DND-41 (cell line): ENCODE data around the gene BUD31.
A peak's percentile ranks its signal among the peaks of the same experiment; 100 is the strongest.

Experiments used
- ATAC-seq: fragments of 200-7000 bp; cut with Tn5 transposase; 3 replicates; pipeline ENCODE4 v1.9.1; 2021; ENCODE audit warnings: low read depth; ENCODE audit not compliant: insufficient read depth
- DNase-seq: peaks from one replicate; pipeline ENCODE4 v3.0.0-alpha.2; 2020
- H2AFZ ChIP-seq: 2 replicates; pipeline ENCODE4 v1.6.0; 2012; ENCODE audit warnings: low read depth, low read length
- H3K27ac ChIP-seq: 2 replicates; pipeline ENCODE4 v1.5.1; 2012; ENCODE audit warnings: low read length, inconsistent platforms
- H3K27me3 ChIP-seq: fragments of 200-600 bp; sonication (generic); 2 replicates; pipeline ENCODE4 v1.6.0; 2012; ENCODE audit warnings: low read length, mild to moderate bottlenecking, inconsistent platforms; ENCODE audit not compliant: insufficient read depth, poor library complexity
- H3K36me3 ChIP-seq: 2 replicates; pipeline ENCODE4 v1.5.1; 2012; ENCODE audit warnings: low read length, inconsistent platforms; ENCODE audit not compliant: insufficient read depth
- H3K4me1 ChIP-seq: 2 replicates; pipeline ENCODE4 v1.5.1; 2012; ENCODE audit warnings: mild to moderate bottlenecking, low read length; ENCODE audit not compliant: insufficient read depth
- H3K4me2 ChIP-seq: 2 replicates; pipeline ENCODE4 v1.6.0; 2012; ENCODE audit warnings: mild to moderate bottlenecking, moderate library complexity, low read length, inconsistent platforms; ENCODE audit not compliant: insufficient read depth
- H3K4me3 ChIP-seq, 2 experiments: fragments of 200-600 bp in 1 of 2; shearing (Covaris generic) in 1 of 2; 2 replicates each; pipeline ENCODE4 v1.5.1; 2012 to 2016; ENCODE audit warnings: inconsistent platforms in 2 of 2, low read length in 2 of 2, mild to moderate bottlenecking in 2 of 2, low read depth in 1 of 2, moderate library complexity in 1 of 2
- H3K79me2 ChIP-seq: 2 replicates; pipeline ENCODE4 v1.6.0; 2012; ENCODE audit warnings: low read length, inconsistent platforms; ENCODE audit not compliant: insufficient read depth
- H3K9ac ChIP-seq: 2 replicates; pipeline ENCODE4 v1.6.0; 2012; ENCODE audit warnings: low read depth, mild to moderate bottlenecking, inconsistent platforms, low read length, moderate library complexity
- H3K9me3 ChIP-seq: 2 replicates; pipeline ENCODE4 v1.5.1; 2012; ENCODE audit warnings: low read length, moderate library complexity, mild to moderate bottlenecking, inconsistent platforms; ENCODE audit not compliant: insufficient read depth, severe bottlenecking
- H4K20me1 ChIP-seq: 2 replicates; pipeline ENCODE4 v1.6.0; 2012; ENCODE audit warnings: low read length; ENCODE audit not compliant: insufficient read depth
- EZH2 ChIP-seq: IDR thresholded peaks from 3 replicates; pipeline ENCODE4 v1.6.1; 2012; ENCODE audit warnings: borderline replicate concordance, low read depth, mild to moderate bottlenecking, moderate library complexity, low read length, inconsistent platforms; ENCODE audit not compliant: severe bottlenecking
- TF ChIP-seq, protein P1 (sequence below): IDR thresholded peaks from 2 replicates; pipeline ENCODE4 v1.5.1; 2012; ENCODE audit warnings: borderline replicate concordance, low read length, moderate library complexity, mild to moderate bottlenecking; ENCODE audit not compliant: poor library complexity, severe bottlenecking; ENCODE audit errors: extremely low read depth

BUD31 gene

GRCh38 chr7:99404235-99404976, 4.4 kb upstream of the BUD31 start:
- Histone ChIP-seq H3K36me3 (peaks cover 70% of the 10 kb centered on the region), H3K4me2 (peak overlapping the region; percentile 27), H4K20me1 (peaks cover 60% of the 10 kb centered on the region)

GRCh38 chr7:99404977-99405320, 3.8 kb upstream of the BUD31 start:
- Histone ChIP-seq H3K4me3 (no peak overlapping the region), H3K27ac (no peak overlapping the region), H3K4me2 (peak overlapping the region; percentile 27), H3K9me3 (no peaks in the 10 kb centered on the region), H3K4me1 (peaks cover 40% of the 10 kb centered on the region), H4K20me1 (peaks cover 58% of the 10 kb centered on the region), H3K9ac (no peak overlapping the region), H3K79me2 (peaks cover 77% of the 10 kb centered on the region), H3K36me3 (peaks cover 64% of the 10 kb centered on the region), H3K27me3 (no peaks in the 10 kb centered on the region), H2AFZ (no peak overlapping the region)
- TF ChIP-seq, protein P1, sequence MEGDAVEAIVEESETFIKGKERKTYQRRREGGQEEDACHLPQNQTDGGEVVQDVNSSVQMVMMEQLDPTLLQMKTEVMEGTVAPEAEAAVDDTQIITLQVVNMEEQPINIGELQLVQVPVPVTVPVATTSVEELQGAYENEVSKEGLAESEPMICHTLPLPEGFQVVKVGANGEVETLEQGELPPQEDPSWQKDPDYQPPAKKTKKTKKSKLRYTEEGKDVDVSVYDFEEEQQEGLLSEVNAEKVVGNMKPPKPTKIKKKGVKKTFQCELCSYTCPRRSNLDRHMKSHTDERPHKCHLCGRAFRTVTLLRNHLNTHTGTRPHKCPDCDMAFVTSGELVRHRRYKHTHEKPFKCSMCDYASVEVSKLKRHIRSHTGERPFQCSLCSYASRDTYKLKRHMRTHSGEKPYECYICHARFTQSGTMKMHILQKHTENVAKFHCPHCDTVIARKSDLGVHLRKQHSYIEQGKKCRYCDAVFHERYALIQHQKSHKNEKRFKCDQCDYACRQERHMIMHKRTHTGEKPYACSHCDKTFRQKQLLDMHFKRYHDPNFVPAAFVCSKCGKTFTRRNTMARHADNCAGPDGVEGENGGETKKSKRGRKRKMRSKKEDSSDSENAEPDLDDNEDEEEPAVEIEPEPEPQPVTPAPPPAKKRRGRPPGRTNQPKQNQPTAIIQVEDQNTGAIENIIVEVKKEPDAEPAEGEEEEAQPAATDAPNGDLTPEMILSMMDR = no peak
- TF ChIP-seq EZH2 = no peak
- DNase-seq = no peak
- no peak for ATAC-seq

More at GRCh38 chr7:99404235-99404976, 4.4 kb upstream of the BUD31 start:
- no peak overlapping the region for H2AFZ ChIP-seq
- H3K9me3 ChIP-seq = no peaks in the 10 kb centered on the region
- no peaks in the 10 kb centered on the region for H3K27me3 ChIP-seq
- no peak overlapping the region for H3K9ac ChIP-seq
- peaks cover 36% of the 10 kb centered on the region for H3K4me1 ChIP-seq
- no peak overlapping the region for H3K27ac ChIP-seq
- no peak for ATAC-seq
- peaks cover 72% of the 10 kb centered on the region for H3K79me2 ChIP-seq
- H3K4me3 ChIP-seq = no peak overlapping the region
- no peak for TF ChIP-seq EZH2
- TF ChIP-seq, protein P1 = no peak
- no peak for DNase-seq

- peak overlapping the region in 1 of 2 experiments; percentile 86; a peak in 2 of 4 replicates for H3K4me3 ChIP-seq
- peaks cover 65% of the 10 kb centered on the region for H3K36me3 ChIP-seq
- H3K79me2 ChIP-seq = peaks cover 87% of the 10 kb centered on the region
- H3K9ac ChIP-seq = peak overlapping the region; percentile 90
- peaks cover 55% of the 10 kb centered on the region for H3K4me1 ChIP-seq
- ATAC-seq (peak; percentile 18; the same call in 1 of the 3 replicates), DNase-seq (peak; percentile 30)
- H3K27me3 ChIP-seq = no peaks in the 10 kb centered on the region
- H3K4me2 ChIP-seq = peak overlapping the region; percentile 73
- no peak overlapping the region for H2AFZ ChIP-seq
- no peak for TF ChIP-seq EZH2
- TF ChIP-seq, protein P1 = peak; percentile 36
- peak overlapping the region; percentile 99 for H3K27ac ChIP-seq
- H4K20me1 ChIP-seq = peaks cover 45% of the 10 kb centered on the region
- no peaks in the 10 kb centered on the region for H3K9me3 ChIP-seq
Observed at GRCh38 chr7:99406557-99406956, 2.2 kb upstream of the BUD31 start.

DNA sequence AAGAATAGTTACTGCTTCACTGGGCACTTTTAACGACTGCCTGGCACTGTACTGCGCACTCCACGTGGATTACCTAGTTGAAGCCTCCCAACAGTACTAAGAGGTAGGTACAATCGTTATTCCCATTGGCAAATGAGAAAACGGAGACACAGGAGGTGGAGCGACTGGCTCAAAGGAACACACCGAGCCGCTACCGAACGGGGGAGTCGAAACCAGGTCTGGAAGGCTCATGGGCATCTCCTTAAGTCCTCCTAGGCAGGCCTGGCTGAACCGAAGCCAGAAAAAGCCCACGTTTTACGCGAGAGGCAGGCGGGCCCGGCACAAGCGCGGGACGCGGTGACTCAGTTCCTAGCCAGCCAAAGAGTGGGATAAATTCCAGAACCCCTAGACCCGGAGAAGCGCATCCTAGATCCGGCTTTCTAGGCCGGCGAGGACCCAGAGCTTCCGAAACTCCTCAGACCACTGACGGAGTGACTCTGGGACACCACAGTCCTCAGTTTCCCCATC, 844 bp upstream of the BUD31 start:
- H3K9me3 ChIP-seq = no peaks in the 10 kb centered on the region
- peaks cover 95% of the 10 kb centered on the region for H3K79me2 ChIP-seq
- peak; percentile 20 for ATAC-seq
- H3K4me2 ChIP-seq = peak overlapping the region; percentile 73
- H3K9ac ChIP-seq = peak overlapping the region; percentile 90
- no peaks in the 10 kb centered on the region for H3K27me3 ChIP-seq
- peak overlapping the region; percentile 58 to 86 for H3K4me3 ChIP-seq
- peaks cover 56% of the 10 kb centered on the region for H3K4me1 ChIP-seq
- H3K27ac ChIP-seq = peak overlapping the region; percentile 99
- peak overlapping the region; percentile 96 for H2AFZ ChIP-seq
- H3K36me3 ChIP-seq = peaks cover 68% of the 10 kb centered on the region
- DNase-seq = peak; percentile 42
- peaks cover 47% of the 10 kb centered on the region for H4K20me1 ChIP-seq
- no peak for TF ChIP-seq EZH2
- TF ChIP-seq, protein P1 = no peak
